H1 (cell line): ENCODE data around the gene PTPRG. TPM values are rescaled to one million over a fixed set of nuclear protein-coding genes. Genes with fewer than 3 reads are reported as not detected.

Experiments used
- CTCF ChIA-PET: fragments of 300-600 bp; sonication (Branson Sonifier 250); formaldehyde crosslinking; loops from one replicate; lab custom pipeline; 2021; ENCODE audit not compliant: partially characterized antibody; lab: Charles Lee
- POLR2A ChIA-PET: fragments of 300-600 bp; sonication (Branson Sonifier 250); formaldehyde crosslinking; loops from one replicate; lab custom pipeline; 2021; ENCODE audit warnings: inconsistent platforms; ENCODE audit not compliant: partially characterized antibody; lab: Charles Lee
- DNase-seq, 2 experiments: peaks; one replicate each; pipeline versions ENCODE4 v3.0.0 to v3.0.0-alpha.2; 2010 to 2022; ENCODE audit warnings: low spot score in 2 of 2, low read depth in 1 of 2, mixed read lengths in 1 of 2
- FAIRE-seq: peaks from 2 replicates; lab custom pipeline; 2011; peaks lifted over from hg19 to GRCh38; lab: Jason Lieb, UNC
- H2AFZ ChIP-seq: 2 replicates; pipeline ENCODE4 v1.8.1; 2012; ENCODE audit warnings: low read length, inconsistent platforms
- H2AK5ac ChIP-seq: 2 replicates; pipeline ENCODE4 v1.6.1; 2013; ENCODE audit warnings: low read depth, low read length
- H2BK120ac ChIP-seq: replicated peaks from 2 replicates; pipeline ENCODE3; 2013; ENCODE audit warnings: low read depth, low read length, inconsistent platforms
- H2BK12ac ChIP-seq: 2 replicates; pipeline ENCODE4 v1.6.1; 2013; ENCODE audit warnings: low read depth, low read length
- H2BK15ac ChIP-seq: 2 replicates; pipeline ENCODE4 v1.6.1; 2013; ENCODE audit warnings: low read length
- H2BK20ac ChIP-seq: 2 replicates; pipeline ENCODE4 v1.6.1; 2013; ENCODE audit warnings: low read length
- H2BK5ac ChIP-seq: 2 replicates; pipeline ENCODE4 v1.6.1; 2013; ENCODE audit warnings: low read depth, low read length
- H3K14ac ChIP-seq: 2 replicates; pipeline ENCODE4 v1.6.1; 2013; ENCODE audit warnings: inconsistent platforms; ENCODE audit not compliant: insufficient read length
- H3K18ac ChIP-seq: 2 replicates; pipeline ENCODE4 v1.6.1; 2013; ENCODE audit warnings: low read length; ENCODE audit errors: extremely low read depth
- H3K23ac ChIP-seq: 2 replicates; pipeline ENCODE4 v1.6.1; 2013; ENCODE audit warnings: inconsistent platforms; ENCODE audit not compliant: insufficient read length
- H3K23me2 ChIP-seq: 2 replicates; pipeline ENCODE4 v1.6.1; 2013; ENCODE audit warnings: low read depth, low read length
- H3K27ac ChIP-seq: 2 replicates; pipeline ENCODE4 v1.6.1; 2011; ENCODE audit warnings: low read depth, low read length, inconsistent platforms
- H3K27me3 ChIP-seq, 4 experiments: replicated peaks in 1 of 4; 1 replicate in 1 of 4; 2 replicates in 3 of 4; pipeline versions ENCODE4 v1.6.1 to v1.8.1; 2011 to 2013; ENCODE audit warnings: low read length in 3 of 4, mild to moderate bottlenecking in 3 of 4, inconsistent platforms in 2 of 4, mixed read lengths in 2 of 4, moderate library complexity in 1 of 4; ENCODE audit not compliant: control insufficient read depth in 3 of 4, insufficient read depth in 3 of 4; ENCODE audit errors: extremely low read depth in 1 of 4
- H3K36me3 ChIP-seq, 4 experiments: 2 replicates each; pipeline versions ENCODE4 v1.6.1 to v1.8.1; 2011 to 2013; ENCODE audit warnings: mild to moderate bottlenecking in 4 of 4, low read length in 3 of 4, moderate library complexity in 2 of 4, control low read depth in 1 of 4, inconsistent platforms in 1 of 4; ENCODE audit not compliant: insufficient read depth in 4 of 4, control insufficient read depth in 2 of 4
- H3K4ac ChIP-seq: replicated peaks from 2 replicates; pipeline ENCODE3; 2013; ENCODE audit warnings: low read length, low read depth, mixed read lengths, inconsistent platforms; ENCODE audit not compliant: insufficient read length
- H3K4me1 ChIP-seq, 4 experiments: replicated peaks in 1 of 4; 1 replicate in 1 of 4; 2 replicates in 3 of 4; pipeline versions ENCODE4 v1.6.1 to v1.8.1; 2011 to 2013; ENCODE audit warnings: low read length in 3 of 4, inconsistent platforms in 2 of 4, mixed read lengths in 1 of 4; ENCODE audit not compliant: insufficient read depth in 4 of 4, control insufficient read depth in 3 of 4
- H3K4me2 ChIP-seq, 2 experiments: 2 replicates each; pipeline versions ENCODE4 v1.6.1 to v1.8.1; 2011 to 2013; ENCODE audit warnings: low read depth in 2 of 2, low read length in 2 of 2, control low read depth in 1 of 2, inconsistent platforms in 1 of 2, mild to moderate bottlenecking in 1 of 2; ENCODE audit not compliant: insufficient read depth in 1 of 2
- H3K4me3 ChIP-seq, 4 experiments: fragments of 200-600, 300-600 bp in 1 of 4; sonication (generic), shearing (Covaris generic), sonication (Bioruptor Twin) in 1 of 4; 2 replicates each; pipeline versions ENCODE4 v1.5.1 to v1.8.1; 2011 to 2016; ENCODE audit warnings: low read length in 4 of 4, low read depth in 3 of 4, control low read depth in 2 of 4, inconsistent platforms in 2 of 4, mild to moderate bottlenecking in 2 of 4, mixed read lengths in 1 of 4, moderate library complexity in 1 of 4; ENCODE audit not compliant: insufficient read depth in 2 of 4; ENCODE audit errors: extremely low read depth in 1 of 4
- H3K56ac ChIP-seq: replicated peaks from 2 replicates; pipeline ENCODE3; 2013; ENCODE audit warnings: low read depth, mild to moderate bottlenecking, mixed read lengths, low read length, inconsistent platforms; ENCODE audit not compliant: insufficient read length
- H3K79me1 ChIP-seq: 2 replicates; pipeline ENCODE4 v1.6.1; 2013; ENCODE audit warnings: low read depth, low read length, control low read depth
- H3K79me2 ChIP-seq, 2 experiments: 2 replicates each; pipeline versions ENCODE4 v1.6.1 to v1.8.1; 2012 to 2013; ENCODE audit warnings: low read length in 2 of 2, mild to moderate bottlenecking in 2 of 2, inconsistent platforms in 1 of 2; ENCODE audit not compliant: insufficient read depth in 2 of 2, control insufficient read depth in 1 of 2
- H3K9ac ChIP-seq, 4 experiments: replicated peaks in 1 of 4; 1 replicate in 1 of 4; 2 replicates in 3 of 4; pipeline versions ENCODE4 v1.6.1 to v1.8.1; 2011 to 2013; ENCODE audit warnings: low read depth in 3 of 4, low read length in 3 of 4, control low read depth in 2 of 4, mild to moderate bottlenecking in 2 of 4, moderate library complexity in 2 of 4, inconsistent platforms in 1 of 4; ENCODE audit errors: extremely low read depth in 1 of 4
- H3K9me3 ChIP-seq, 2 experiments: 2 replicates each; pipeline versions ENCODE4 v1.6.1 to v1.8.1; 2012 to 2013; ENCODE audit warnings: mild to moderate bottlenecking in 2 of 2, moderate library complexity in 2 of 2, control low read depth in 1 of 2, inconsistent platforms in 1 of 2, low read depth in 1 of 2, low read length in 1 of 2, mixed read lengths in 1 of 2; ENCODE audit not compliant: insufficient read depth in 2 of 2
- H4K20me1 ChIP-seq, 2 experiments: replicated peaks in 1 of 2; 2 replicates each; pipeline versions ENCODE3 to v1.8.1; 2011 to 2013; ENCODE audit warnings: inconsistent platforms in 2 of 2, low read length in 2 of 2, mild to moderate bottlenecking in 1 of 2; ENCODE audit not compliant: insufficient read depth in 2 of 2, control insufficient read depth in 1 of 2
- H4K5ac ChIP-seq: 2 replicates; pipeline ENCODE4 v1.6.1; 2013; ENCODE audit warnings: low read length, low read depth, mixed read lengths, inconsistent platforms; ENCODE audit not compliant: insufficient read length
- H4K8ac ChIP-seq: 2 replicates; pipeline ENCODE4 v1.8.0; 2013; ENCODE audit warnings: mild to moderate bottlenecking, moderate library complexity, low read length, inconsistent platforms; ENCODE audit not compliant: insufficient read depth; ENCODE audit errors: extremely low read depth
- H4K91ac ChIP-seq: replicated peaks from 2 replicates; pipeline ENCODE3; 2013; ENCODE audit warnings: low read length, mixed read lengths, inconsistent platforms; ENCODE audit not compliant: insufficient read length
- CBX5 ChIP-seq: fragments of 300-800, 300-1000 bp; sonication (generic); IDR thresholded peaks from 2 replicates; pipeline ENCODE4 v1.7.1; 2016; ENCODE audit warnings: antibody characterized with exemption, low read length, low read depth
- FOSL1 ChIP-seq: IDR thresholded peaks from 2 replicates; pipeline ENCODE4 v1.6.1; 2011; ENCODE audit warnings: mild to moderate bottlenecking, low read depth, low read length, moderate library complexity; ENCODE audit not compliant: insufficient read depth
- KDM4A ChIP-seq: IDR thresholded peaks from one replicate; pipeline ENCODE4 v1.7.1; 2012; ENCODE audit warnings: low read depth, mild to moderate bottlenecking, moderate library complexity, low read length, inconsistent platforms; ENCODE audit not compliant: severe bottlenecking
- NANOG ChIP-seq: IDR thresholded peaks from 2 replicates; pipeline ENCODE4 v1.6.1; 2011; ENCODE audit warnings: low read length, low read depth, mild to moderate bottlenecking, inconsistent platforms; ENCODE audit not compliant: insufficient read depth, poor library complexity, severe bottlenecking
- WGBS, 2 experiments: shearing (Covaris generic) in 1 of 2; methylation state at CpG; one replicate each; pipeline versions ENCODE4 v1.1.6 to v1.1.7; 2013 to 2015; ENCODE audit warnings: low lambda C conversion rate in 2 of 2, mixed read lengths in 2 of 2, inconsistent platforms in 1 of 2, low coverage in 1 of 2, missing lambda C conversion rate in 1 of 2; ENCODE audit not compliant: insufficient replicate concordance in 2 of 2, insufficient coverage in 1 of 2, insufficient read length in 1 of 2; ENCODE audit errors: extremely low coverage in 1 of 2, missing lambda C conversion rate in 1 of 2; 5-methylcytosine and 5-hydroxymethylcytosine counted together
- polyA plus RNA-seq, 7 experiments: library from polyadenylated mRNA; depleted of rRNA in 3 of 7; stranded (reverse) in 5 of 7; unstranded in 2 of 7; fragments of >200 nt in 5 of 7; fragments of 200-250 nt in 2 of 7; gene quantifications; 1 replicate in 5 of 7; 2 replicates in 1 of 7; 4 replicates in 1 of 7; pipeline versions ENCODE4 v1.2.1 to v1.2.3, GENCODE V29; 2011 to 2013; ENCODE audit warnings: missing spikeins in 2 of 7, mixed read lengths in 2 of 7
- total RNA-seq: library from RNA; stranded (reverse); fragmentation: NEBNext Ultra II Directional; extraction: Animal tissue kit (Norgen Biotek cat#: 25700); gene quantifications from 2 replicates; pipeline ENCODE4 v1.2.1, GENCODE V29; 2021

PTPRG gene
- total and polyA plus RNA-seq, 2 of the 8 experiments (the other 6 are each of a cell fraction or from before 2014, with no cell fraction given), result 23.3 to 96.2 TPM

DNA sequence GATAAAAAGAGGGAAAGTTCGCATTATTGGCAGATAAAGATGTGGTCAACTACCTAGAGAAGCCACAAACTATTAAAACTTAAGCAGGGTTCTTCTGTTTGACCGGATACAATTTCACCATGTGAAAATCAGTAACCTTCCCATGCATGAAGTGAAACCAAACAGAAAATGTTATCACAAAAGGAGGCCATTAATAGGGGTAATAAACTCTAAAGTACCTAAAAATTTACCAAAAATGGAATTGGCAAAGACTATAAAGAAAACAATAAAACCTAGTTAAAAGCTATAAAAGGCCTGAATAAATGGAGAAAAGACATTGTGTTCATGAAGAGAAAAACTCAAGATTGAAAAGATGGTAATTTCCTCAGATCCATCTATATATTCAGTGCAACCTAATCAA is 728.6 kb downstream of the PTPRG start:
- ChIA-PET POLR2A (no interaction called here), CTCF (interaction anchor here (0.7 to 0.9 kb wide), 2 partner anchors 28 to 929 kb away, joined by 3 to 5 read pairs; no protein-coding TSS in a partner anchor)
- Histone ChIP-seq H3K79me2 (no peaks in the 10 kb centered on the region), H4K91ac (no peak overlapping the region), H3K36me3 (peaks cover 2 to 12% (median 10%) of the 10 kb centered on the region in 4 experiments), H2AK5ac (no peak overlapping the region), H3K9me3 (no peaks in the 10 kb centered on the region), H3K4me2 (no peak overlapping the region), H3K4me1 (no peaks in the 10 kb centered on the region), H3K79me1 (no peaks in the 10 kb centered on the region), H3K23ac (no peak overlapping the region), H2BK12ac (no peak overlapping the region), H2BK120ac (no peak overlapping the region), H2BK15ac (no peak overlapping the region), H3K18ac (no peak overlapping the region), H4K8ac (no peak overlapping the region), H2AFZ (no peak overlapping the region), H3K9ac (no peak overlapping the region), H3K14ac (no peak overlapping the region), H3K4ac (no peak overlapping the region), H3K23me2 (no peaks in the 10 kb centered on the region), H2BK20ac (no peak overlapping the region), H4K5ac (no peak overlapping the region), H3K27me3 (no peaks in the 10 kb centered on the region), H4K20me1 (no peaks in the 10 kb centered on the region), H3K27ac (no peak overlapping the region), H3K4me3 (no peak overlapping the region), H3K56ac (no peak overlapping the region), H2BK5ac (no peak overlapping the region)
- TF ChIP-seq FOSL1 (no peak), CBX5 (no peak), NANOG (no peak), KDM4A (no peak)
- DNase-seq, result no peak
- FAIRE-seq, result no peak
- WGBS, 2 experiments, result 94% methylated on average over 2 of the region's 2 CpGs; no CpG with 5 or more reads in 1 of the 2 experiments
